Erythroblast (primary cell): Measurements from ENCODE around the gene NCKAP5.

Experiments
- GATA1 ChIP-seq: IDR thresholded peaks from 2 replicates; pipeline ENCODE4 v1.6.1; 2011; ENCODE audit warnings: low read depth, mild to moderate bottlenecking, control low read depth, low read length, moderate library complexity
- POLR2A ChIP-seq: IDR thresholded peaks from 2 replicates; pipeline ENCODE4 v1.6.1; 2011; ENCODE audit warnings: mild to moderate bottlenecking, low read length

GRCh38 chr2:133345638-133346037 lies 222.6 kb downstream of the NCKAP5 start:
- TF ChIP-seq POLR2A, result no peak
- TF ChIP-seq GATA1, result no peak
